ENCODE results near the gene NLRC3.
A peak's percentile ranks its signal among the peaks of the same experiment; 100 is the strongest.
"Not testable (repeated sequence)": the region's sequence is repeated elsewhere in the genome, so short reads cannot be mapped to it uniquely, and the experiment has no call there.

NLRC3 gene

DNA sequence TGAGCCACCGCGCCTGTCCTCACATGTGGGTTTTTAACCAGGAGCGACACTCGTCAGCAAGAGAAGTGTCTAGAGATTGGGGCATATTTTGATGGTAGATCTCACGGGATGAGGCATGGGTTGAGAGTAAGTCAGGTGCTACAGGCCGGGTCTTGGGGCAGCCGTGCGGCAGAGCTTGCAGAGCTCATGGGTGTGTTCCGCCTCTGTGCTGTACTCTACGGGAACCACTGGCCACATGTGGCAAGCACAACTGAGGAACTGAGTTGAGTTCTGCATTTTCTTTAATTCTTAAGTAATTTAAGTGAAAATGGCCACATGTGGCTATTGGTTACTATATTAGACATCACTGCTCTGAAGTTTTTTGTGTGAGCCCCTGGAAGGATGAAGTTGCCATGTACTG is 66.8 kb downstream of the NLRC3 start:
- no peak for DNase-seq

DNA sequence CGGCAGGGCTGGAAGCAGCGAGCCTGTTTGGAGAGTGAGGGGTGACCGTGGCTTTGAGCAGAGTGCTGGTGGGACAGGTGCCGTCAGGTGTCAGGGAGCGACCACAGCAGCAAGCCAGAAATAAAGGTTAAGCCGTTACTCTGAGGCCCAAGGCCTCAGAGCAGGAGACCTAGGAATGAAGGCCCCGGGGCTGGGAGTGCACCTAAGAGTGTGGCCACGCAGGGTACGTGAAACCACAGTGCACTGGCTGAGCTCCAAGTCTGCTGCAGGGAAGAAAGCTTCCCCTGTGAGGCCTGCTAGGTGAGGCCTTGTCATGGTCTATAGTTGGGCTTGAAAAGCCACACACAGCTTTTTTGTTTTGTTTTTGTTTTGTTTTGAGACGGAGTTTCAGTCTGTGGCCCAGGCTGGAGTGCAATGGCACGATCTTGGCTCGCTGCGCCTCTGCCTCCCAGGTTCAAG is 67.7 kb downstream of the NLRC3 start:
- DNase-seq: peak in 1 of 2 experiments; percentile 4

DNA sequence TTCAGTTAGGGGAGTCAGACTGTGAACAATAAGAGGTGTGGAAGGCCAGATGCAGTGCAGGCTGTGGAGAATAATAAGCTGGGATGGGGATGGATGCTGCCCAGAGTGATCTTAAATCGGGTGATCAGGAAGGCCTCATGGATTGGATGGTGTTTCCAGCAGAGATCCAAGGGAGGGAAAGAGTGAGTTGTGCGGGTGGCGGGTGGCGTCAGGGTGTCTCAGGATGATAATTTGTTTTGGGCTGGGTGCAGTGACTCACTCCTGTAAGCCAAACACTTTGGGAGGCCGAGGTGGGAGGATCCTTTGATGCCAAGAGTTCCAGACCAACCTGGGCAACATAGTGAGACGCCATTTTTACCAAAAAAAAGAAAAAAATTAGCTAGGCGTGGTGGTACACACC is 68.5 kb downstream of the NLRC3 start:
- no peak for DNase-seq

DNA sequence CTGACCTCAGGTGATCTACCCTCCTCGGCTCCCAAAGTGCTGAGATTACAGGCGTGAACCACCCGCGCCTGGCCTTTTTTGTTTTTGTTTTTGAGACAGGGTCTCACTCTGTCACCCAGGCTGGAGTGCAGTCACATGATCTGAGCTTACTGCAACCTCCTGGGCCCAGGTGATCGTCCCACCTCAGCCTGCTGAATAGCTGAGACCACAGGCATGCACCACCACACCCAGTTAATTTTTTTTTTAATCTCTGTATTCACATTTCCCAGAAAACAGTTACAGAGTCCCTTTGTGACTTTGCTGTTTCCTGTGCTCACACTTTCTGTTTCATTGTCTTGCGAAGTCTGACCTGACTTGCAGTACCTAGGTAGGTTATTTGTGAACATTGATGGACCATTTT is 73.7 kb downstream of the NLRC3 start:
- no peak for DNase-seq

DNA sequence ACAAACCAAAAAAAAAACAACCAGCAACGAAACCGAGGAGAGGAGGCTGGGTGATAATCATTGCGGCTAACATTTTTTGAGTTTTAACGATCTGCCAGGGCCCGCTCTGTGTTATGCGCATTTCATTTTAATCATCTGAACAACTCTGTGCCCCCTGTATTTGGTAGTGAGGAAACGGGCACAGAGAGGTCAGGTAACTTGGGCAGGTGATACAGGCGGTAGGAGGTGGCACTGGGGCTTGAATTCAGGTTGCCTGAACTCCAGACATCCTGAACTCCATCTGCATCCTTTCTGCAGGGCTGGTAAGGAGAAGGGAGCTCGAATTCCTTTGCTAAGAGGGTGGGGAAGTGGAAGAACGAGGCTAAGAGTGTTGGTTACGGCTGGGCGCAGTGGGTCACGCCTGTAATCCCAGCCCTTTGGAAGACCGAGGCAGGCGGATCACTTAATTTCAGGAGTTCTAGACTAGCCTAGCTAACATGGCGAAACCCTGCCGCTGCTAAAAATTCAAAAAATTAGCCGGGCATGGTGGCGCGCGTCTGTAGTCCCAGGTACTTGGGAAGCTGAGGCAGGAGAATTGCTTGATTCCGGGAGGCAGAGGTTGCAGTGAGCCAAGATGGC is 75.3 kb downstream of the NLRC3 start:
- DNase-seq: peak in 1 of 2 experiments; percentile 51

DNA sequence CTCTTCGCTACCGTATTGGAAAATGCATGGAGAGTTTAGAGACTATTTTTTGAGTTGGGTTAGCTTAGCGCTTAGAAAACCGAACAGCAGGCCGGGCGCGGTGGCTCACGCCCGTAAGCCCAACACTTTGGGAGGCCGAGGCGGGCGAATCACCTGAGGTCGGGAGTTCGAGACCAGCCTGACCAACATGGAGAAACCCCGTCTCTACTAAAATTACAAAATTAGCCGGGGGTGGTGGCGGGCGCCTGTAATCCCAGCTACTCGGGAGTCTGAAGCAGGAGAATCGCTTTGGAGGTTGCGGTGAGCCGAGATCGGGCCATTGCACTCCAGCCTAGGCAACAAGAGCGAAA is 75.8 kb downstream of the NLRC3 start:
- DNase-seq: not testable (repeated sequence)

DNA sequence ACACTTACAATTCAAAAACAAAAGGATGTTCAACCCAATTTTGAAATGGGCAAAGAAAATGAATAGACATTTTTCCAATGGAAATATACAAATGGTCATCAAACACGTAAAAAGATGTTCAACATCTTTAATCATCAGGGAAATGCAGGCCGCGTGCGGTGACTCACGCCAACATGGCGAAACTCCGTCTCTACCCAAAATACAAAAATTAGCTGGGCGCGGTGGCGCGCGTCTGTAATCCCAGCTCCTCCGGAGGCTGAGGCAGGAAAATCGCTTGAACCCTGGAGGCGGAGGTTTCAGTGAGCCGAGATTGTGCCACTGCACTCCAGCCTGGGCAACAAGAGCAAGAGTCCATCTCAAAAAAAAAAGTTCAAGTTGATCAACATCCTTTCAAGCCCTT is 78.2 kb downstream of the NLRC3 start:
- no peak for DNase-seq

DNA sequence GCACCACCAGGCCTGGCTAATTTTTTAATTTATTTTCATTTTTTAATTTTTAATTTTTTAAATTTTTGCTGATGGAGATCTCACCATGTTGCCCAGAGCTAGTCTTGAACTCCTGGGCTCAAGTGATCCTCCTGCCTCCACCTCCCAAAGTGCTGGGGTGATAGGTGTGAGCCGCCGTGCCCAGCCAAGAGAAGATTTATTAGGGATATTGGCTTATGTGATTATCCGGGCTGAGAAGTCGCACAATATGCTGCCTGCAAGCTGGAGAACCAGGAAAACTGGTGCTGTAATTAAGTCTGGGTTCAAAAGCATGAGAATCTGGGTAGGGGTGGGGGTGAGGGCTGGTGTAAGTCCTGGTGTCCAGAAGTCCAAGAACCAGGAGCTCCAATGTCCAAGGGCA is 79.4 kb downstream of the NLRC3 start:
- DNase-seq: no peak

DNA sequence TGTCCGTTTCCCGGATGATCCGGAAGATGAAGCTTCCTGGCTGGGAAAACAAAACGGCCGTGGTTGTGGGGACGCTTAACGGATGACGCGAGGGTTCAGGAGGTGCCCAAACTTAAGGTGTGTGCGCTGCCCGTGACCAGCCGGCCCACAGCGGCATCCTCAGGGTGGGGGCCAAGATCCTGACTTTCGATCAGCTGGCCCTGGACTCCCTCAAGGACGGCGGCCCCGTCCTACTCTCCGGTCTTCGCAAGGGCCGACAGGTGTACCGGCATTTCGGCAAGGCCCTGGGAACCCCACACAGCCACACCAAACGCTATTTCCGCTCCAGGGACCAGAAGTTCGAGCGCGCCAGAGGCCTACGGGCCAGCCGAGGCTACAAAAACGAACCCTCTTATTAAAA is 80.8 kb downstream of the NLRC3 start:
- DNase-seq: no peak

DNA sequence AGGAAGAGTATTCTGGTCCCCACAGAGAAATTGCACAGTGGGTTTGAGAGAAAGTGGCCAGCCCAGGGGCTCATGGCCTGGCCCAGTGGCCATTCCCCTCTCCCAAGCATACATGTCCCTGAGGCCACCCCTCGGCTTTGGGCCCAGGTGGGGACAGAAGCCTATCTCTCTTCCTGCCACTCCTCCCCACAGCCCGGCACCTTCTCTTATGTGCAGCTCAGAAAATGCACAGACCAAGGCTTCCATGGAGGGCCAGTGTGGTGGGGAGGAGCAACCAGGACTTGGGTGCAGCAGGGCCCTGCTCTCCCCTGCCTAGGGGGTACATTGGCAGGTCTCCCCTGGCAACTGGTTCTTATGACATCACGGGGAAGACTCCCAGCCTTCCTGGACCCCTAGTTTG is 82.0 kb downstream of the NLRC3 start, which contains the start of gene C16orf90:
Gene C16orf90 (minus strand): TSS at position 314 of the 400 bp plus-strand sequence. CDS start 68 bp downstream, at position 246.
- DNase-seq: no peak

DNA sequence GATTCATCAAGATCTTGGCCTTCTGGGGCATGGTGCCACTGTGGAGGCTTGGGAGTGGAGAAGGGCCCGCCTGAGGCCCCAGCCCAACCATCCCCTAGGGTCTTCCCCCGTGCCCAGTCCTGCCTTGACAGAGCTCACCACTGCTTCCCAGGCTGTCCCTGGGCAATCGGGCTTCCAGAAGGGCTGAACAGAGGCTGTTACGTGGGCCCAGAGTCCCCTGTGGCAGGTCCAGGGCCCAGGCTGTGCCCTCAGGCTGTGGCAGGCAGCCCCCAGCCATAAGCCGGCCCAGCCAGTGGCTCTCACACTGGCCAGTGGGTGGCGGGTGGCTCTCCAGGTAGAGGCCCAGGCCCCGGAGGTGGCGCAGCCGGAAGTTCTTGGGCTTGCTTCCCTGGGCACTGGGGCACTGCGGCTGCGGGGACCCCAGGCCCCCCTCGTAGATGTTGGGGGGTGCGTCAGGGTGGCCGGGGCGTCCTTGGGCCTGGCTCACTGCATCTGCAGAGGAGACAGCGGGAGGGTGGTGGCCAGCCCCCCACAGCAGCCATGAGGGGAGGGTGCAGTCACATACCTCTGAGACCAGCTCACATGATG is 82.7 kb downstream of the NLRC3 start:
- DNase-seq: no peak

DNA sequence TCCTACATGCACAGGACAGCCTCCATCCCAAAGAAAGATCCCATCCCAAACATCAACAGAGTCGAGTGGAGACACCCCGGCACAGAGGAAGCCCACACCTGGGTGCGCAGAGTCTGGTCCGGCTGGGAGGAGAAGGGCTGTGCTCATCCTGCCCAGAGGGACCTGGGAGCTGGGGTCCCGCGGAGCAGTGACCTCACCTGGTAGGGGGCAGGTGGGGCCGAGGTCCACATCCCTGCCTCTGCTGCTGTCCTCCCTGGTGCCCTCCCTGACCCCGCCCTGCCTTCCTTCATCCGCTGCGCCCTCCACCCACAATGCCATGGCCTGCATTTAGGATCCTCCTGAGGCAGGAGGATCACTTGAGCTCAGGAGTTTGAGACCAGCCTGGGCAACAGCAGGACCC is 84.8 kb downstream of the NLRC3 start:
- no peak for DNase-seq

DNA sequence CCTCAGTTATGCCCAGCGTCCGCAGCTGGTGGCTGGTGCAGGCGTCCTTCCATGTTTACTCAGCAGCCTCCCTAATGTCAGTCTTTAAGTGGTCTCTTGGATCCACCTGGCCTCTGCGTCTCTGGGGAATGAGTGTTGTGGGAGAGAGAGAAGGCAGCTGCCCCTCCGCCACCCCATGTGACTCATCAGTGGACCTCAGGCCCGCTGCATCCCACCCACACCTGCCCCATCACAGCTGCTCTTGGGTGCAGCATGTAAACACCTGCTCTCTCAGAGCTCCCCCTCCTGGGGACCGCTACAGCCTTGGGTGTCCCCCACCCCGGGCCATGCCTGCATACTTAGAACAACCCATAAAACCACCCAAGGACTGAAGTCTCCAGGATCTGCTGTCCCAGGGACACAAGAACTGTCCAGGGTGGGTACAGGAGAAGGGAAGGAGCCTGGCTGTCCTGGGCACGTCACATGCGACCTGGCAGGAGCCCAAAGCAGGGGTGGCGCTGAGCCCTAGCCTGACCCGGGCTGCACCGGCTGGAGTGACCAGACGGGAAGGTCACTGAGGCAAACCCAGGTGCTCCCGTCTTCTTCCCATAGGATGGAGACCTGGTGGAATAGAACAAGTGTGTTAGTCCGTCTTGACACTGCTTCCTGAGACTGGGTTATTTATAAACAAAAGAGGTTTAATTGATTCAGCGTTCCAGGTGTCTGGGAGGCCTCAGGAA is 86.1 kb downstream of the NLRC3 start:
- DNase-seq: no peak
